Panc1 (cell line): Measurements from ENCODE around the gene R3HDM2. TPM values are rescaled to one million over a fixed set of nuclear protein-coding genes. Genes with fewer than 3 reads are reported as not detected.

Experiments
- ATAC-seq: fragments of 200-7000 bp; cut with Tn5 transposase; 2 replicates; pipeline ENCODE4 v1.9.1; 2020; ENCODE audit warnings: mild to moderate bottlenecking, moderate library complexity
- BruUV-seq: library from RNA; stranded (reverse); fragments of 400-500 nt; replicated peaks from 2 replicates; lab custom pipeline; 2021; lab: Mats Ljungman, UMichigan
- CTCF ChIA-PET: fragments of 300-600 bp; sonication (Branson Sonifier 250); formaldehyde crosslinking; loops from one replicate; lab custom pipeline; 2022; ENCODE audit warnings: antibody characterized with exemption; lab: Charles Lee
- POLR2A ChIA-PET: fragments of 300-600 bp; sonication (Branson Sonifier 250); formaldehyde crosslinking; loops from one replicate; lab custom pipeline; 2022; ENCODE audit warnings: antibody characterized with exemption; lab: Charles Lee
- DNase-seq: peaks from one replicate; pipeline ENCODE4 v3.0.0-alpha.2; 2010; ENCODE audit warnings: low read depth, low spot score
- H3K27ac ChIP-seq: 2 replicates; pipeline ENCODE4 v1.5.1; 2011; ENCODE audit warnings: mild to moderate bottlenecking, low read length, inconsistent platforms
- H3K27me3 ChIP-seq: fragments of 200-500 bp; sonication (Bioruptor generic); 2 replicates; pipeline ENCODE4 v1.6.0; 2014; ENCODE audit warnings: low read length, inconsistent platforms; ENCODE audit not compliant: control insufficient read depth, insufficient read depth
- H3K36me3 ChIP-seq: fragments of 200-500 bp; sonication (Bioruptor generic); 2 replicates; pipeline ENCODE4 v1.5.1; 2014; ENCODE audit warnings: inconsistent platforms, mild to moderate bottlenecking, low read length, moderate library complexity; ENCODE audit not compliant: control insufficient read depth, insufficient read depth
- H3K4me1 ChIP-seq: 2 replicates; pipeline ENCODE4 v1.5.1; 2011; ENCODE audit warnings: inconsistent platforms, mild to moderate bottlenecking, low read length, moderate library complexity; ENCODE audit not compliant: control insufficient read depth, insufficient read depth
- H3K4me3 ChIP-seq, 2 experiments: 2 replicates each; pipeline ENCODE4 v1.5.1; 2011 to 2012; ENCODE audit warnings: low read depth in 2 of 2, low read length in 2 of 2, mild to moderate bottlenecking in 2 of 2, inconsistent platforms in 1 of 2, moderate library complexity in 1 of 2
- H3K9me3 ChIP-seq: fragments of 200-500 bp; sonication (Bioruptor generic); 2 replicates; pipeline ENCODE4 v1.5.1; 2014; ENCODE audit warnings: low read depth, mild to moderate bottlenecking, inconsistent platforms, low read length, moderate library complexity; ENCODE audit not compliant: control insufficient read depth, insufficient read depth
- POLR2AphosphoS5 ChIP-seq: IDR thresholded peaks from 2 replicates; pipeline ENCODE4 v1.6.1; 2012; ENCODE audit warnings: mild to moderate bottlenecking, low read depth, low read length, moderate library complexity
- REST ChIP-seq, 2 experiments: IDR thresholded peaks; 2 replicates each; pipeline ENCODE4 v1.6.1; 2011 to 2012; ENCODE audit warnings: low read depth in 2 of 2, control low read depth in 1 of 2, low read length in 1 of 2, mild to moderate bottlenecking in 1 of 2, moderate library complexity in 1 of 2; ENCODE audit not compliant: insufficient read depth in 1 of 2
- SIN3A ChIP-seq: IDR thresholded peaks from 2 replicates; pipeline ENCODE4 v1.6.1; 2012; ENCODE audit warnings: low read depth, mild to moderate bottlenecking, low read length, moderate library complexity, borderline replicate concordance; ENCODE audit not compliant: insufficient read depth
- TCF7L2 ChIP-seq: IDR thresholded peaks from 2 replicates; pipeline ENCODE4 v1.6.1; 2011; ENCODE audit warnings: mild to moderate bottlenecking, low read depth, low read length, inconsistent platforms
- in situ Hi-C: cut with HindIII; loops from 2 replicates; pipeline ENCODE4 v1.10.0; 2016; ENCODE audit warnings: low sequenced_read_pairs, low pct_unique_long_range_greater_than_20kb
- intact Hi-C: fragments of 100-400 bp; cut with micrococcal nuclease; formaldehyde crosslinking; loops from one replicate; pipeline ENCODE4 v1.10.0; 2022; ENCODE audit not compliant: unreplicated experiment
- total RNA-seq: library from RNA; stranded (reverse); gene quantifications from one replicate; pipeline ENCODE4 v1.2.1, GENCODE V29; 2021; ENCODE audit not compliant: unreplicated experiment
- TF ChIP-seq, protein P1 (sequence below): fragments of 450-650 bp; IDR thresholded peaks from 2 replicates; pipeline ENCODE4 v1.5.1; 2017; ENCODE audit warnings: mild to moderate bottlenecking

The R3HDM2 gene
- total RNA-seq, 1 experiment from 2014 or later, result 56.5 TPM

- peak overlapping the region; percentile 72 to 73 for H3K4me3 ChIP-seq
- ChIA-PET CTCF (interaction anchor here (0.6 to 1.2 kb wide), 8 partner anchors 9 to 276 kb away, joined by 3 to 8 read pairs (median 4); no protein-coding TSS in a partner anchor), POLR2A (no interaction called here)
- no peaks in the 10 kb centered on the region for H3K36me3 ChIP-seq
- ATAC-seq (peak; percentile 73), DNase-seq (peak; percentile 91)
- BruUV-seq, result no TSS peak
- peaks cover 15% of the 10 kb centered on the region for H3K4me1 ChIP-seq
- no peak for TF ChIP-seq POLR2AphosphoS5
- TF ChIP-seq, protein P1, sequence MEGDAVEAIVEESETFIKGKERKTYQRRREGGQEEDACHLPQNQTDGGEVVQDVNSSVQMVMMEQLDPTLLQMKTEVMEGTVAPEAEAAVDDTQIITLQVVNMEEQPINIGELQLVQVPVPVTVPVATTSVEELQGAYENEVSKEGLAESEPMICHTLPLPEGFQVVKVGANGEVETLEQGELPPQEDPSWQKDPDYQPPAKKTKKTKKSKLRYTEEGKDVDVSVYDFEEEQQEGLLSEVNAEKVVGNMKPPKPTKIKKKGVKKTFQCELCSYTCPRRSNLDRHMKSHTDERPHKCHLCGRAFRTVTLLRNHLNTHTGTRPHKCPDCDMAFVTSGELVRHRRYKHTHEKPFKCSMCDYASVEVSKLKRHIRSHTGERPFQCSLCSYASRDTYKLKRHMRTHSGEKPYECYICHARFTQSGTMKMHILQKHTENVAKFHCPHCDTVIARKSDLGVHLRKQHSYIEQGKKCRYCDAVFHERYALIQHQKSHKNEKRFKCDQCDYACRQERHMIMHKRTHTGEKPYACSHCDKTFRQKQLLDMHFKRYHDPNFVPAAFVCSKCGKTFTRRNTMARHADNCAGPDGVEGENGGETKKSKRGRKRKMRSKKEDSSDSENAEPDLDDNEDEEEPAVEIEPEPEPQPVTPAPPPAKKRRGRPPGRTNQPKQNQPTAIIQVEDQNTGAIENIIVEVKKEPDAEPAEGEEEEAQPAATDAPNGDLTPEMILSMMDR, result peak; percentile 95
- TF ChIP-seq SIN3A, result no peak
- TF ChIP-seq TCF7L2, result no peak
- no peak for TF ChIP-seq REST (IDR thresholded peaks at IDR 0.05; ENCODE audit: insufficient read depth in 1 of 2, low read depth in 2 of 2, low read length in 1 of 2)
- no peaks in the 10 kb centered on the region for H3K27me3 ChIP-seq
- H3K27ac ChIP-seq, result peak overlapping the region; percentile 89
- in situ Hi-C loops (no loop called here), intact Hi-C loops (loop anchor here (5.0 kb wide), 1 partner anchor 163 kb away; no protein-coding TSS in a partner anchor)
- no peaks in the 10 kb centered on the region for H3K9me3 ChIP-seq
Observed at GRCh38 chr12:57459055-57459749, 28.4 kb upstream of the R3HDM2 start.

DNA sequence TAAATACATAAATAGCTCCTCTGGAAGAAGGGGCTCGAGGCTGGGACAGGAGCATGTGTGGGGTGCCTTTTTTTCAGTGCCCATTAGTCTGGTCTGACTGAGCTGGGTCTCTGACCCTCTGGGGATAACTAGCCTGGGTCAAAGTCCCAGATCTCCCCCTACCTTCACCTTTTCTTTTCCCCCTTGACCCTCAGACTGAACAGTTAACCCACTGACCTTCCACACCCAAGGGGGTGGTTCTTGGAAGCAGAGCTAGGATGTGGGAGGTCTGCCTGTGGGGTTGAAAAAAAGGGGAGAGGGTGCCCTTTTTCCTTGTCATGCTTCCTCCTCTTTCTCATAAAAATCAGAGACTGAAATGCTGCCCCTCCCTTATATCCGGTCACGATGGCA, 27.8 kb upstream of the R3HDM2 start:
- TF ChIP-seq, protein P1, result no peak
- BruUV-seq, result no TSS peak
- Histone ChIP-seq H3K36me3 (no peaks in the 10 kb centered on the region), H3K4me3 (peak overlapping the region; percentile 72 to 73), H3K27me3 (no peaks in the 10 kb centered on the region), H3K9me3 (no peaks in the 10 kb centered on the region), H3K4me1 (peaks cover 15% of the 10 kb centered on the region), H3K27ac (peak overlapping the region; percentile 89)
- no peak for ATAC-seq
- in situ Hi-C loops, result no loop called here
- CTCF ChIA-PET, result interaction anchor here (0.6 to 1.2 kb wide), 6 partner anchors 8 to 277 kb away, joined by 3 to 6 read pairs (median 3); no protein-coding TSS in a partner anchor
- intact Hi-C loops, result loop anchor here (5.0 kb wide), 1 partner anchor 164 kb away; no protein-coding TSS in a partner anchor
- POLR2A ChIA-PET, result interaction anchor here (0.7 kb wide), 1 partner anchor 407 kb away, joined by 8 read pairs; no protein-coding TSS in a partner anchor
- DNase-seq, result no peak
